Esophagus squamous epithelium (tissue), 5 donors: ENCODE data around the gene CYLD. TPM values are rescaled to one million over a fixed set of nuclear protein-coding genes. Genes with fewer than 3 reads are reported as not detected.
A peak's percentile ranks its signal among the peaks of the same experiment; 100 is the strongest.

Source experiments
- DNase-seq: peaks from one replicate; lab custom pipeline; 2025; lab: John Stamatoyannopoulos, UW
- H3K27ac ChIP-seq, 4 donors: fragments of 200-600 bp; sonication (generic); one replicate each; pipeline ENCODE4 v1.5.1; 2016 to 2019; ENCODE audit warnings: mild to moderate bottlenecking in 1 of 4
- H3K27me3 ChIP-seq, 4 donors: fragments of 200-600 bp; sonication (generic); 1 replicate in 3 of 4; 2 replicates in 1 of 4; pipeline versions ENCODE4 v1.5.1 to v1.6.0; 2017 to 2021; ENCODE audit warnings: antibody characterized with exemption in 1 of 4
- H3K36me3 ChIP-seq, 3 donors: fragments of 200-600 bp; sonication (generic); one replicate each; pipeline ENCODE4 v1.5.1; 2016 to 2019
- H3K4me1 ChIP-seq, 3 donors: fragments of 200-600 bp; sonication (generic); one replicate each; pipeline ENCODE4 v1.5.1; 2017 to 2019
- H3K4me3 ChIP-seq, 4 donors: fragments of 200-600 bp; sonication (generic); 1 replicate in 3 of 4; 2 replicates in 1 of 4; pipeline ENCODE4 v1.5.1; 2016 to 2019; ENCODE audit warnings: mild to moderate bottlenecking in 2 of 4, moderate library complexity in 1 of 4
- H3K9me3 ChIP-seq, 3 donors: fragments of 200-600 bp; sonication (generic); one replicate each; pipeline ENCODE4 v1.5.1; 2016 to 2019
- CTCF ChIP-seq, 6 experiments: fragments of 450-650 bp in 4 of 6; fragments of 200-600 bp in 2 of 6; sonication (generic) in 2 of 6; IDR thresholded peaks; one replicate each; pipeline ENCODE4 v1.5.1; 2016 to 2019; ENCODE audit warnings: antibody characterized with exemption in 6 of 6, mild to moderate bottlenecking in 4 of 6, moderate library complexity in 4 of 6
- POLR2A ChIP-seq, 4 donors: fragments of 450-650 bp; IDR thresholded peaks; one replicate each; pipeline ENCODE4 v1.6.1; 2017; ENCODE audit warnings: antibody characterized with exemption in 4 of 4, mild to moderate bottlenecking in 4 of 4, moderate library complexity in 3 of 4
- WGBS, 2 donors: methylation state at CpG; one replicate each; pipeline ENCODE4 v1.1.5; 2018; 5-methylcytosine and 5-hydroxymethylcytosine counted together
- intact Hi-C: fragments of 100-400 bp; cut with DNase I; formaldehyde crosslinking; loops from one replicate; pipeline ENCODE4 v1.15.0; 2022
- total RNA-seq, 4 donors: library from RNA; depleted of rRNA; stranded (reverse); fragments of >200 nt; gene quantifications; one replicate each; pipeline ENCODE4 v1.1.0, GENCODE V29; 2016
- donor health status: DM: yes; HTN: yes; CAD: no.

CYLD gene
- total RNA-seq, 4 donors from 2014 or later, result 22.6 to 45.9 (median 36.0) TPM

- Histone ChIP-seq H3K4me1 (peaks cover 6 to 18% (median 9%) of the 10 kb centered on the region in 3 donors), H3K9me3 (no peaks in the 10 kb centered on the region), H3K27me3 (no peaks in the 10 kb centered on the region), H3K4me3 (no peak overlapping the region), H3K27ac (no peak overlapping the region), H3K36me3 (peaks cover 0 to 19% (median 0%) of the 10 kb centered on the region in 3 donors)
- no peak for TF ChIP-seq CTCF (IDR thresholded peaks at IDR 0.05)
- DNase-seq, result no peak
- 72 to 88% methylated on average over 5 to 9 of the region's 9 CpGs for WGBS, 2 donors
- intact Hi-C loops, result no loop called here
Observed at GRCh38 chr16:50736448-50736847, 5.4 kb upstream of the CYLD start.

- WGBS, 2 donors, result 75 to 91% methylated on average over 1 of the region's 1 CpG
- H3K27ac ChIP-seq, result no peak overlapping the region
- TF ChIP-seq POLR2A (IDR thresholded peaks at IDR 0.05) (no peak), CTCF (IDR thresholded peaks at IDR 0.05) (no peak)
Observed at GRCh38 chr16:50737420-50737959, 4.4 kb upstream of the CYLD start.

GRCh38 chr16:50739031-50739430, 2.9 kb upstream of the CYLD start:
- H3K4me1 ChIP-seq, result peaks cover 9 to 25% (median 17%) of the 10 kb centered on the region in 3 donors
- no peak overlapping the region for H3K4me3 ChIP-seq
- WGBS, 2 donors, result 100% methylated on average over 1 of the region's 1 CpG
- TF ChIP-seq POLR2A (IDR thresholded peaks at IDR 0.05), result no peak
- TF ChIP-seq CTCF (IDR thresholded peaks at IDR 0.05), result no peak
- no peak for DNase-seq
- no peaks in the 10 kb centered on the region for H3K27me3 ChIP-seq
- intact Hi-C loops, result no loop called here
- H3K36me3 ChIP-seq, result no peaks in the 10 kb centered on the region
- no peaks in the 10 kb centered on the region for H3K9me3 ChIP-seq
- H3K27ac ChIP-seq, result no peak overlapping the region

More at GRCh38 chr16:50737420-50737959, 4.4 kb upstream of the CYLD start:
- no peak overlapping the region for H3K4me3 ChIP-seq
- peaks cover 0 to 9% (median 0%) of the 10 kb centered on the region in 3 donors for H3K36me3 ChIP-seq
- intact Hi-C loops, result no loop called here
- no peaks in the 10 kb centered on the region for H3K9me3 ChIP-seq
- no peak for DNase-seq
- H3K27me3 ChIP-seq, result no peaks in the 10 kb centered on the region
- H3K4me1 ChIP-seq, result peaks cover 6 to 10% (median 9%) of the 10 kb centered on the region in 3 donors

GRCh38 chr16:50740736-50741135, 1.1 kb upstream of the CYLD start:
- Histone ChIP-seq H3K36me3 (peaks cover 0 to 4% (median 3%) of the 10 kb centered on the region in 3 donors), H3K9me3 (no peaks in the 10 kb centered on the region), H3K27me3 (no peaks in the 10 kb centered on the region), H3K27ac (peak overlapping the region; percentile 81 to 98 (median 93)), H3K4me1 (peaks cover 9 to 42% (median 21%) of the 10 kb centered on the region in 3 donors), H3K4me3 (peak overlapping the region in 3 of 4 donors; percentile 92 to 98 (median 93))
- TF ChIP-seq POLR2A (IDR thresholded peaks at IDR 0.05), result no peak
- TF ChIP-seq CTCF (IDR thresholded peaks at IDR 0.05), result no peak
- DNase-seq, result no peak
- intact Hi-C loops, result no loop called here
- WGBS, 2 donors, result 86 to 90% methylated on average over 1 of the region's 1 CpG

- WGBS, 2 donors, result 1 to 4% methylated on average over 17 to 21 of the region's 21 CpGs
- TF ChIP-seq CTCF (IDR thresholded peaks at IDR 0.05) (no peak), POLR2A (IDR thresholded peaks at IDR 0.05) (no peak)
- Histone ChIP-seq H3K4me1 (peaks cover 9 to 48% (median 21%) of the 10 kb centered on the region in 3 donors), H3K9me3 (no peaks in the 10 kb centered on the region), H3K27ac (peak overlapping the region; percentile 81 to 98 (median 93)), H3K36me3 (peaks cover 0 to 10% (median 3%) of the 10 kb centered on the region in 3 donors), H3K27me3 (no peaks in the 10 kb centered on the region), H3K4me3 (peak overlapping the region; percentile 26 to 98 (median 92))
- intact Hi-C loops, result no loop called here
- no peak for DNase-seq
Observed at GRCh38 chr16:50741225-50741780, 583 bp upstream of the CYLD start.
